ENCODE results near the gene SOX18.

DNA sequence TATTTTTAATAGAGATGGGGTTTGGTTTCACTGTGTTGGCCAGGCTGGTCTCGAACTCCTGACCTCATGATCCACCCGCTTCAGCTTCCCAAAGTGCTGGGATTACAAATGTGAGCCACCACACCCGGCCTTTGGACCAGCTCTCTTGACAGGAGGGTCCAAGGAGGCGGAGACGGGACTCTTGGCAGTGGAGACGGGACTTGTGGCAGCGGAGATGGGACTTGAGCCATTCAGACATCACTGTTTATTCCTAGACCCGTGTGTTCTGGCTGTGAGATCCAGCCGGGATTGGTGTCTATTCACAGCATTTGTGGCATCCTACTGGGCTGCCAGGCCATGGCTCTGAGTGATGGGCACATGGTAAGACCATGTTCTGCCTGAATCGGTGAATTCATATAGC, 42.9 kb downstream of the SOX18 start:
- no peak for TF ChIP-seq CTCF (IDR thresholded peaks at IDR 0.05 in 8 of 11, conservative IDR thresholded peaks at IDR 0.05 in 3 of 11)
- no peak for TF ChIP-seq POLR2A (IDR thresholded peaks at IDR 0.05)

Measured in spleen (tissue), 7 donors.